Tibial nerve (tissue), 4 donors: ENCODE measurements around the gene NPHS1. TPM values are rescaled to one million over a fixed set of nuclear protein-coding genes. Genes with fewer than 3 reads are reported as not detected.
"Not testable (repeated sequence)": the region's sequence is repeated elsewhere in the genome, so short reads cannot be mapped to it uniquely, and the experiment has no call there.

Experiments
- DNase-seq, 2 donors: peaks; one replicate each; pipeline ENCODE4 v3.0.0-alpha.2; 2019; ENCODE audit warnings: low spot score in 2 of 2
- H3K27ac ChIP-seq, 4 donors: fragments of 200-600 bp; sonication (generic) in 3 of 4; one replicate each; pipeline ENCODE4 v1.5.1; 2017 to 2019; ENCODE audit warnings: mild to moderate bottlenecking in 1 of 4
- H3K27me3 ChIP-seq, 2 donors: fragments of 200-600 bp; sonication (generic) in 1 of 2; one replicate each; pipeline versions ENCODE4 v1.5.1 to v1.6.0; 2017 to 2019
- H3K36me3 ChIP-seq, 3 donors: fragments of 200-600 bp; sonication (generic); one replicate each; pipeline ENCODE4 v1.5.1; 2018 to 2019
- H3K4me1 ChIP-seq, 4 donors: fragments of 200-600 bp; sonication (generic) in 3 of 4; one replicate each; pipeline ENCODE4 v1.5.1; 2017 to 2019
- H3K4me3 ChIP-seq, 4 donors: fragments of 200-600 bp; sonication (generic) in 3 of 4; one replicate each; pipeline ENCODE4 v1.5.1; 2017 to 2019; ENCODE audit warnings: mild to moderate bottlenecking in 1 of 4, moderate library complexity in 1 of 4
- H3K9me3 ChIP-seq, 4 donors: fragments of 200-600 bp; sonication (generic) in 3 of 4; one replicate each; pipeline ENCODE4 v1.5.1; 2017 to 2019
- CTCF ChIP-seq, 5 experiments: fragments of 200-600 bp in 3 of 5; fragments of 450-650 bp in 2 of 5; sonication (generic) in 3 of 5; IDR thresholded peaks; one replicate each; pipeline ENCODE4 v1.5.1; 2016 to 2019; ENCODE audit warnings: antibody characterized with exemption in 5 of 5, mild to moderate bottlenecking in 3 of 5, moderate library complexity in 2 of 5
- EP300 ChIP-seq, 2 donors: sonication (generic); formaldehyde crosslinking; IDR thresholded peaks; one replicate each; pipeline ENCODE4 v1.6.1; 2017; ENCODE audit warnings: antibody characterized with exemption in 2 of 2, mild to moderate bottlenecking in 1 of 2
- POLR2A ChIP-seq, 2 donors: fragments of 450-650 bp; IDR thresholded peaks; one replicate each; pipeline ENCODE4 v1.6.1; 2017; ENCODE audit warnings: antibody characterized with exemption in 2 of 2, mild to moderate bottlenecking in 2 of 2, moderate library complexity in 2 of 2
- WGBS, 2 donors: methylation state at CpG; one replicate each; pipeline ENCODE4 v1.1.5; 2018; 5-methylcytosine and 5-hydroxymethylcytosine counted together
- total RNA-seq, 4 donors: library from RNA; depleted of rRNA; stranded (reverse); fragments of >200 nt; gene quantifications; one replicate each; pipeline ENCODE4 v1.1.0, GENCODE V29; 2016

The NPHS1 gene
- total RNA-seq, 4 donors from 2014 or later, result not detected

- no peaks in the 10 kb centered on the region for H3K36me3 ChIP-seq
- DNase-seq, result no peak
- H3K9me3 ChIP-seq, result peaks cover 0 to 26% (median 0%) of the 10 kb centered on the region in 4 donors
- H3K27me3 ChIP-seq, result peaks cover 2 to 66% of the 10 kb centered on the region in 2 donors
- no peak for TF ChIP-seq POLR2A (IDR thresholded peaks at IDR 0.05)
- TF ChIP-seq EP300 (IDR thresholded peaks at IDR 0.05), result no peak
- no peak for TF ChIP-seq CTCF (IDR thresholded peaks at IDR 0.05)
- H3K27ac ChIP-seq, result no peak overlapping the region
- H3K4me1 ChIP-seq, result peaks cover 0 to 22% (median 9%) of the 10 kb centered on the region in 4 donors
- 58 to 65% methylated on average over 16 of the region's 16 CpGs for WGBS, 2 donors
- H3K4me3 ChIP-seq, result no peak overlapping the region
Measured at GRCh38 chr19:35844482-35845214, 7.7 kb downstream of the NPHS1 start.

- no peak for DNase-seq
- H3K27ac ChIP-seq, result no peak overlapping the region
- peaks cover 0 to 22% (median 9%) of the 10 kb centered on the region in 4 donors for H3K4me1 ChIP-seq
- WGBS, 2 donors, result 6 to 10% methylated on average over 30 to 42 of the region's 42 CpGs
- no peaks in the 10 kb centered on the region for H3K36me3 ChIP-seq
- H3K4me3 ChIP-seq, result no peak overlapping the region
- TF ChIP-seq CTCF (IDR thresholded peaks at IDR 0.05) (no peak), POLR2A (IDR thresholded peaks at IDR 0.05) (no peak), EP300 (IDR thresholded peaks at IDR 0.05) (no peak)
- peaks cover 2 to 59% of the 10 kb centered on the region in 2 donors for H3K27me3 ChIP-seq
- H3K9me3 ChIP-seq, result peaks cover 0 to 34% (median 3%) of the 10 kb centered on the region in 4 donors
Measured at GRCh38 chr19:35843676-35844481, 8.4 kb downstream of the NPHS1 start.

GRCh38 chr19:35842666-35843272 lies 9.5 kb downstream of the NPHS1 start:
- Histone ChIP-seq H3K4me1 (peaks cover 0 to 22% (median 9%) of the 10 kb centered on the region in 4 donors), H3K27me3 (peaks cover 2 to 48% of the 10 kb centered on the region in 2 donors), H3K36me3 (no peaks in the 10 kb centered on the region), H3K9me3 (peaks cover 0 to 45% (median 5%) of the 10 kb centered on the region in 4 donors), H3K27ac (no peak overlapping the region), H3K4me3 (no peak overlapping the region)
- no peak for DNase-seq
- TF ChIP-seq POLR2A (IDR thresholded peaks at IDR 0.05) (no peak), EP300 (IDR thresholded peaks at IDR 0.05) (no peak), CTCF (IDR thresholded peaks at IDR 0.05) (no peak)
- WGBS, 2 donors, result 84 to 89% methylated on average over 4 of the region's 4 CpGs

- TF ChIP-seq EP300 (IDR thresholded peaks at IDR 0.05) (no peak), POLR2A (IDR thresholded peaks at IDR 0.05) (no peak), CTCF (IDR thresholded peaks at IDR 0.05) (no peak)
- no peaks in the 10 kb centered on the region for H3K36me3 ChIP-seq
- H3K27ac ChIP-seq, result no peak overlapping the region
- peaks cover 2 to 41% of the 10 kb centered on the region in 2 donors for H3K27me3 ChIP-seq
- no peak overlapping the region for H3K4me3 ChIP-seq
- H3K4me1 ChIP-seq, result peaks cover 0 to 22% (median 9%) of the 10 kb centered on the region in 4 donors
- 79 to 87% methylated on average over 12 to 13 of the region's 13 CpGs for WGBS, 2 donors
- no peak for DNase-seq
- peaks cover 0 to 50% (median 5%) of the 10 kb centered on the region in 4 donors for H3K9me3 ChIP-seq
Measured at GRCh38 chr19:35841961-35842595, 10.2 kb downstream of the NPHS1 start.

- H3K4me1 ChIP-seq, H3K36me3 ChIP-seq, H3K27ac ChIP-seq, DNase-seq, H3K4me3 ChIP-seq: not testable (repeated sequence)
- Histone ChIP-seq H3K27me3 (peaks cover 0 to 13% of the 10 kb centered on the region in 2 donors), H3K9me3 (peaks cover 0 to 36% (median 5%) of the 10 kb centered on the region in 4 donors)
- 50 to 53% methylated on average over 11 of the region's 11 CpGs for WGBS, 2 donors
Measured at GRCh38 chr19:35836096-35836495, 16.2 kb downstream of the NPHS1 start.
